IMR-90 (cell line): ENCODE results near the gene EEF1G. TPM values are rescaled to one million over a fixed set of nuclear protein-coding genes. Genes with fewer than 3 reads are reported as not detected.
A peak's percentile ranks its signal among the peaks of the same experiment; 100 is the strongest.

Experiments used
- ATAC-seq: fragments of 200-7000 bp; cut with Tn5 transposase; 2 replicates; pipeline ENCODE4 v1.9.1; 2020; ENCODE audit warnings: low read depth, mild to moderate bottlenecking, moderate library complexity
- BruUV-seq: library from RNA; stranded (reverse); fragments of 400-500 nt; replicated peaks from 2 replicates; lab custom pipeline; 2021; lab: Mats Ljungman, UMichigan
- CTCF ChIA-PET: fragments of 300-600 bp; formaldehyde crosslinking; extraction: SDS; loops from one replicate; lab custom pipeline; 2021; ENCODE audit warnings: antibody characterized with exemption; lab: Yijun Ruan, JAX
- POLR2A ChIA-PET: fragments of 300-600 bp; sonication (Branson Sonifier 250); formaldehyde crosslinking; loops from one replicate; lab custom pipeline; 2022; ENCODE audit warnings: antibody characterized with exemption; ENCODE audit not compliant: unreplicated experiment; lab: Charles Lee
- DNase-seq: peaks from one replicate; pipeline ENCODE4 v3.0.0; 2013
- H2AFZ ChIP-seq: replicated peaks from 2 replicates; pipeline ENCODE3; 2013; ENCODE audit warnings: low read length, mild to moderate bottlenecking; ENCODE audit not compliant: poor library complexity
- H2AK5ac ChIP-seq: 2 replicates; pipeline ENCODE4 v1.6.1; 2013; ENCODE audit warnings: low read depth, low read length, inconsistent platforms
- H2AK9ac ChIP-seq: replicated peaks from 2 replicates; pipeline ENCODE3; 2013; ENCODE audit warnings: mild to moderate bottlenecking, low read depth, low read length, moderate library complexity; ENCODE audit not compliant: poor library complexity
- H2BK120ac ChIP-seq: 2 replicates; pipeline ENCODE4 v1.6.1; 2013; ENCODE audit warnings: low read depth, low read length, inconsistent platforms
- H2BK15ac ChIP-seq: 3 replicates; pipeline ENCODE4 v1.6.1; 2013; ENCODE audit warnings: low read depth, low read length, inconsistent platforms
- H2BK20ac ChIP-seq: 2 replicates; pipeline ENCODE4 v1.6.1; 2013; ENCODE audit warnings: low read depth, mild to moderate bottlenecking, inconsistent platforms, low read length, moderate library complexity
- H2BK5ac ChIP-seq: 2 replicates; pipeline ENCODE4 v1.6.1; 2013; ENCODE audit warnings: mild to moderate bottlenecking, low read depth, low read length, inconsistent platforms; ENCODE audit not compliant: poor library complexity, severe bottlenecking
- H3K14ac ChIP-seq: replicated peaks from 2 replicates; pipeline ENCODE4 v1.6.1; 2013; ENCODE audit warnings: low read depth, low read length, inconsistent platforms
- H3K18ac ChIP-seq: 2 replicates; pipeline ENCODE4 v1.6.1; 2013; ENCODE audit warnings: low read depth, low read length, control low read depth
- H3K23ac ChIP-seq: 2 replicates; pipeline ENCODE4 v1.6.1; 2013; ENCODE audit warnings: low read depth, low read length, inconsistent platforms
- H3K27ac ChIP-seq: 2 replicates; pipeline ENCODE4 v1.5.1; 2013; ENCODE audit warnings: mild to moderate bottlenecking, control low read depth, low read length; ENCODE audit not compliant: insufficient read depth
- H3K27me3 ChIP-seq: 2 replicates; pipeline ENCODE4 v1.6.1; 2013; ENCODE audit warnings: low read length; ENCODE audit not compliant: control insufficient read depth, insufficient read depth
- H3K36me3 ChIP-seq: 2 replicates; pipeline ENCODE4 v1.6.1; 2013; ENCODE audit warnings: low read length, mixed read lengths; ENCODE audit not compliant: control insufficient read depth, insufficient read depth
- H3K4ac ChIP-seq: 2 replicates; pipeline ENCODE4 v1.6.1; 2013; ENCODE audit warnings: low read depth, low read length, inconsistent platforms
- H3K4me1 ChIP-seq: 2 replicates; pipeline ENCODE4 v1.6.1; 2013; ENCODE audit warnings: low read length, mixed read lengths; ENCODE audit not compliant: control insufficient read depth, insufficient read depth
- H3K4me2 ChIP-seq: 2 replicates; pipeline ENCODE4 v1.6.1; 2013; ENCODE audit warnings: low read depth, mild to moderate bottlenecking, control low read depth, low read length, moderate library complexity
- H3K4me3 ChIP-seq: 2 replicates; pipeline ENCODE4 v1.5.1; 2013; ENCODE audit warnings: low read depth, mild to moderate bottlenecking, control low read depth, low read length, moderate library complexity; ENCODE audit not compliant: insufficient read depth
- H3K56ac ChIP-seq: 2 replicates; pipeline ENCODE4 v1.6.1; 2013; ENCODE audit warnings: low read length, inconsistent platforms; ENCODE audit not compliant: insufficient read depth; ENCODE audit errors: extremely low read depth
- H3K79me1 ChIP-seq, 2 experiments: 2 replicates each; pipeline ENCODE4 v1.6.1; 2013; ENCODE audit warnings: low read length in 2 of 2, inconsistent platforms in 1 of 2, low read depth in 1 of 2
- H3K9ac ChIP-seq: 2 replicates; pipeline ENCODE4 v1.6.1; 2013; ENCODE audit warnings: low read depth, low read length, control low read depth
- H3K9me1 ChIP-seq: 2 replicates; pipeline ENCODE4 v1.6.1; 2013; ENCODE audit warnings: low read length, inconsistent platforms; ENCODE audit not compliant: insufficient read depth
- H3K9me3 ChIP-seq: 2 replicates; pipeline ENCODE4 v1.6.1; 2013; ENCODE audit warnings: low read length; ENCODE audit not compliant: control insufficient read depth, insufficient read depth
- H4K20me1 ChIP-seq: 2 replicates; pipeline ENCODE4 v1.6.1; 2013; ENCODE audit warnings: low read length, inconsistent platforms; ENCODE audit not compliant: insufficient read depth
- H4K5ac ChIP-seq: 2 replicates; pipeline ENCODE4 v1.6.1; 2013; ENCODE audit warnings: mild to moderate bottlenecking, low read depth, low read length, control low read depth
- H4K8ac ChIP-seq, 2 experiments: 2 replicates each; pipeline ENCODE4 v1.6.1; 2013; ENCODE audit warnings: low read depth in 2 of 2, low read length in 2 of 2, control low read depth in 1 of 2, inconsistent platforms in 1 of 2
- H4K91ac ChIP-seq: 2 replicates; pipeline ENCODE4 v1.6.1; 2013; ENCODE audit warnings: low read depth, low read length, inconsistent platforms; ENCODE audit not compliant: insufficient read depth
- BHLHE40 ChIP-seq: fragments of 150-350 bp; IDR thresholded peaks from 2 replicates; pipeline ENCODE4 v1.6.1; 2016; ENCODE audit warnings: mild to moderate bottlenecking, low read depth, low read length
- CHD1 ChIP-seq: IDR thresholded peaks from 2 replicates; pipeline ENCODE4 v1.6.1; 2012; ENCODE audit warnings: low read depth, low read length, improper control_type of control experiment
- FOS ChIP-seq: fragments of 150-350 bp; IDR thresholded peaks from 2 replicates; pipeline ENCODE4 v1.6.1; 2016; ENCODE audit warnings: low read depth, low read length
- MAFK ChIP-seq: IDR thresholded peaks from 2 replicates; pipeline ENCODE4 v1.6.1; 2012; ENCODE audit warnings: low read depth, low read length, improper control_type of control experiment
- MAZ ChIP-seq: IDR thresholded peaks from 2 replicates; pipeline ENCODE4 v1.6.1; 2012; ENCODE audit warnings: low read depth, mild to moderate bottlenecking, low read length, improper control_type of control experiment, moderate library complexity, borderline replicate concordance
- MXI1 ChIP-seq: IDR thresholded peaks from 2 replicates; pipeline ENCODE4 v1.6.1; 2012; ENCODE audit warnings: low read depth, mild to moderate bottlenecking, low read length, moderate library complexity, borderline replicate concordance
- POLR2A ChIP-seq: IDR thresholded peaks from 2 replicates; pipeline ENCODE4 v1.6.1; 2012; ENCODE audit warnings: mild to moderate bottlenecking, low read depth, low read length
- RAD21 ChIP-seq: IDR thresholded peaks from 2 replicates; pipeline ENCODE4 v1.6.1; 2012; ENCODE audit warnings: low read length, improper control_type of control experiment
- RCOR1 ChIP-seq: IDR thresholded peaks from 2 replicates; pipeline ENCODE4 v1.6.1; 2012; ENCODE audit warnings: mild to moderate bottlenecking, low read length, improper control_type of control experiment; ENCODE audit not compliant: insufficient replicate concordance
- RFX5 ChIP-seq: IDR thresholded peaks from 2 replicates; pipeline ENCODE4 v1.8.0; 2012; ENCODE audit warnings: low read depth, mild to moderate bottlenecking, low read length, moderate library complexity
- SMC3 ChIP-seq: fragments of 150-350 bp; IDR thresholded peaks from 2 replicates; pipeline ENCODE4 v1.6.1; 2016; ENCODE audit warnings: low read depth, mild to moderate bottlenecking, antibody characterized with exemption, low read length, moderate library complexity
- WGBS, 2 experiments: methylation state at CpG; one replicate each; pipeline versions ENCODE4 v1.1.5 to v1.1.7; 2013; ENCODE audit warnings: missing lambda C conversion rate in 2 of 2; ENCODE audit not compliant: insufficient read length in 1 of 2; ENCODE audit errors: extremely low coverage in 2 of 2; 5-methylcytosine and 5-hydroxymethylcytosine counted together
- dilution Hi-C: fragments of 300-500 bp; cut with HindIII; formaldehyde crosslinking; loops from one replicate; pipeline ENCODE4 v1.14.3; 2018; ENCODE audit warnings: low sequenced_read_pairs; ENCODE audit not compliant: unreplicated experiment
- in situ Hi-C: fragments of 300-500 bp; cut with MboI; formaldehyde crosslinking; loops from 3 replicates; pipeline ENCODE4 v1.14.3; 2019; ENCODE audit warnings: low sequenced_read_pairs, inconsistent platforms, mixed read lengths
- intact Hi-C: fragments of 100-400 bp; cut with micrococcal nuclease; formaldehyde crosslinking; loops from 2 replicates; pipeline ENCODE4 v1.10.0; 2022
- polyA plus RNA-seq, 3 experiments: library from polyadenylated mRNA; depleted of rRNA; stranded (reverse); fragments of >200 nt; gene quantifications; 2 replicates each; pipeline ENCODE4 v1.2.3, GENCODE V29; 2012; ENCODE audit warnings: low replicate concordance in 1 of 3
- total RNA-seq: library from RNA; depleted of rRNA; stranded (reverse); fragments of >200 nt; gene quantifications from 2 replicates; pipeline ENCODE4 v1.2.3, GENCODE V29; 2012
- TF ChIP-seq, protein P1 (sequence below): fragments of 150-350 bp; IDR thresholded peaks from 2 replicates; pipeline ENCODE4 v1.6.1; 2017; ENCODE audit warnings: mild to moderate bottlenecking, antibody characterized with exemption, low read length, low read depth
- TF ChIP-seq, protein P2 (sequence below): fragments of 150-350 bp; IDR thresholded peaks from 2 replicates; pipeline ENCODE4 v1.6.1; 2016; ENCODE audit warnings: low read depth, mild to moderate bottlenecking, low read length, moderate library complexity, borderline replicate concordance

The EEF1G gene
- total and polyA plus RNA-seq, 2 of the 4 experiments (the other 2 are of a cell fraction), result 1,684 to 1,857 TPM

DNA sequence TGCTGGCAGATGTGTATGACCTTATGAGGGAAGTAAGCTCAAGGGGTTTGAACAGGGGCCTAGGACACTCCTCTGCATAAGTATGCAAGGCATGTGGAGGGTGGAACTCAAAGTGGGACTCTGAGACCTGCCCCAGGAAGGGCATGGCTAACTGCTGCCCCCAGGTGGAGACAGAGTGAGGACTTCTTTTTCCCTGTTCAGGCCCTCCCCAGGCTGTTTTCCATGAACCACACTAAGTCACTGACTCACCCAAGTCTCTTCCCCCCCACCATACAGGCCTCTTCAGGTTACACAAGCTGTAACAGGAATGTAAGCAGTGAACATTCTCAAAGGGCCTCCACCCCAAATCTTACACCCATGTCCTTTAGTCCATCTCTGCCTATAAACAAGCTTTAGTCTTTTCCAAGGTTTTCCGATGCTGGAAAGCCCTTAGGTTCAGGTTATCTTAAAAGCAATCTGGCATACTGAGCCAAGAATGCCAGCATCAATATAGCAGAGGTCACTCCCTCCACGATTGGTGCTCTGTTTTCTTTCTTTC lies 13.1 kb downstream of the EEF1G start:
- no peak overlapping the region; the same call in 1 of the 2 replicates for H3K23ac ChIP-seq
- peaks cover 36% of the 10 kb centered on the region for H3K36me3 ChIP-seq
- in situ Hi-C loops (no loop called here), dilution Hi-C loops (no loop called here), intact Hi-C loops (loop anchor here (1.0 kb wide), 3 partner anchors 15 to 165 kb away; no protein-coding TSS in a partner anchor)
- H3K18ac ChIP-seq, result no peak overlapping the region
- peak overlapping the region; percentile 74; the same call in 1 of the 2 replicates for H3K14ac ChIP-seq
- no peak overlapping the region for H2AK9ac ChIP-seq
- peaks cover 39% of the 10 kb centered on the region for H4K20me1 ChIP-seq
- BruUV-seq, result no TSS peak
- ATAC-seq (peak; percentile 80), DNase-seq (peak; percentile 98)
- H4K5ac ChIP-seq, result no peak overlapping the region
- no peaks in the 10 kb centered on the region for H3K27me3 ChIP-seq
- CTCF ChIA-PET, result interaction anchor here (0.5 to 1.8 kb wide), 22 partner anchors 9 to 171 kb away, joined by 3 to 24 read pairs (median 4); partner anchors contain the start of genes C11orf98, CSKMT, MTA2 and TUT1
- peak overlapping the region; percentile 60; the same call in 1 of the 2 replicates for H2AK5ac ChIP-seq
- peaks cover 8% of the 10 kb centered on the region for H3K9me1 ChIP-seq
- H2BK20ac ChIP-seq, result peak overlapping the region; percentile 79; the same call in 1 of the 2 replicates
- POLR2A ChIA-PET, result interaction anchor here (0.6 to 1.7 kb wide), 7 partner anchors 9 to 166 kb away, joined by 3 to 9 read pairs (median 4); partner anchors contain the start of genes AHNAK and EEF1G
- peak overlapping the region; percentile 82; the same call in 1 of the 2 replicates for H3K56ac ChIP-seq
- H3K4ac ChIP-seq, result peak overlapping the region; percentile 93
- peak overlapping the region; percentile 64; the same call in 1 of the 2 replicates for H3K27ac ChIP-seq
- H3K4me3 ChIP-seq, result no peak overlapping the region
- 16% methylated on average over 2 of the region's 2 CpGs; no CpG with 5 or more reads in 1 of the 2 experiments for WGBS, 2 experiments
- H3K9ac ChIP-seq, result peak overlapping the region; percentile 10; the same call in 1 of the 2 replicates
- peak overlapping the region; percentile 37; the same call in 1 of the 2 replicates for H3K4me2 ChIP-seq
- no peaks in the 10 kb centered on the region for H3K9me3 ChIP-seq
- peak overlapping the region; percentile 16 for H2AFZ ChIP-seq
- peak overlapping the region; percentile 90 for H4K91ac ChIP-seq
- H2BK15ac ChIP-seq, result no peak overlapping the region; the same call in 2 of the 3 replicates
- H2BK5ac ChIP-seq, result peak overlapping the region; percentile 85
- peak overlapping the region; percentile 79 for H2BK120ac ChIP-seq
- H4K8ac ChIP-seq, result peak overlapping the region in 1 of 2 experiments; percentile 67; a peak in 2 of 4 replicates
- peaks cover 16% of the 10 kb centered on the region for H3K4me1 ChIP-seq
- peaks cover 14 to 35% of the 10 kb centered on the region in 2 experiments for H3K79me1 ChIP-seq
- TF ChIP-seq BHLHE40 (no peak), RCOR1 (peak; percentile 31), RFX5 (peak; percentile 55; the same call in 1 of the 2 replicates), MXI1 (peak; percentile 77), POLR2A (peak; percentile 54; the same call in 1 of the 2 replicates), RAD21 (peak; percentile 97), CHD1 (no peak; the same call in 1 of the 2 replicates), SMC3 (peak; percentile 97), MAZ (peak; percentile 89), FOS (peak; percentile 86), MAFK (no peak)
- TF ChIP-seq, protein P1, sequence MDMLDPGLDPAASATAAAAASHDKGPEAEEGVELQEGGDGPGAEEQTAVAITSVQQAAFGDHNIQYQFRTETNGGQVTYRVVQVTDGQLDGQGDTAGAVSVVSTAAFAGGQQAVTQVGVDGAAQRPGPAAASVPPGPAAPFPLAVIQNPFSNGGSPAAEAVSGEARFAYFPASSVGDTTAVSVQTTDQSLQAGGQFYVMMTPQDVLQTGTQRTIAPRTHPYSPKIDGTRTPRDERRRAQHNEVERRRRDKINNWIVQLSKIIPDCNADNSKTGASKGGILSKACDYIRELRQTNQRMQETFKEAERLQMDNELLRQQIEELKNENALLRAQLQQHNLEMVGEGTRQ, result no peak
- TF ChIP-seq, protein P2, sequence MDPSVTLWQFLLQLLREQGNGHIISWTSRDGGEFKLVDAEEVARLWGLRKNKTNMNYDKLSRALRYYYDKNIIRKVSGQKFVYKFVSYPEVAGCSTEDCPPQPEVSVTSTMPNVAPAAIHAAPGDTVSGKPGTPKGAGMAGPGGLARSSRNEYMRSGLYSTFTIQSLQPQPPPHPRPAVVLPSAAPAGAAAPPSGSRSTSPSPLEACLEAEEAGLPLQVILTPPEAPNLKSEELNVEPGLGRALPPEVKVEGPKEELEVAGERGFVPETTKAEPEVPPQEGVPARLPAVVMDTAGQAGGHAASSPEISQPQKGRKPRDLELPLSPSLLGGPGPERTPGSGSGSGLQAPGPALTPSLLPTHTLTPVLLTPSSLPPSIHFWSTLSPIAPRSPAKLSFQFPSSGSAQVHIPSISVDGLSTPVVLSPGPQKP, result no peak
